Non-pigmented ciliary epithelial cell (primary cell): ENCODE data around the gene MIDN.
"Not testable (repeated sequence)": the region's sequence is repeated elsewhere in the genome, so short reads cannot be mapped to it uniquely, and the experiment has no call there.

Source experiments
- DNase-seq: peaks from one replicate; pipeline ENCODE4 v3.0.0-alpha.2; 2010; ENCODE audit warnings: low read depth

MIDN gene

GRCh38 chr19:1248139-1248785 lies at the start of gene MIDN:
MIDN (plus strand) TSS chr19:1248583; CDS start chr19:1250297, 1,714 bp downstream.
- no peak for DNase-seq

DNA sequence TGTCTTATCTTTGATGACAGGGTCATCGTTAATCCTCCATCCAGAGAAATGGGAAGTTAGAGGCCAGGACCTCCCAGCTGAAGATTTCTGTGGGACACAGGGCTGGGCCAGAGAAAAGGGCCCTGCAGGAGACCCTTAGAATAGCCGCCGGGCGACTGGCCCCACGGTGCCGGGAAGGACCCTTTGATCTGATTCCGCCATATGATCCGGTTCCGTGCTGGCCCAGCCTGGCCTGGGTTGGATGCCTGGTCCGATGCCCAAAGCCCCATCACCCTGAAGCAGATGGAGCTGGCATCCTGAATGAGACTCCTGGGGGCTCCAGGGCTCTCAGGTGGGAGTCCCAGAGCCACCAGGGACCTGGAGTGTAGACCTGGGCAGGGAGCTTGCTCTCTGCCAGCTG lies 48.9 kb upstream of the MIDN start:
- no peak for DNase-seq

DNA sequence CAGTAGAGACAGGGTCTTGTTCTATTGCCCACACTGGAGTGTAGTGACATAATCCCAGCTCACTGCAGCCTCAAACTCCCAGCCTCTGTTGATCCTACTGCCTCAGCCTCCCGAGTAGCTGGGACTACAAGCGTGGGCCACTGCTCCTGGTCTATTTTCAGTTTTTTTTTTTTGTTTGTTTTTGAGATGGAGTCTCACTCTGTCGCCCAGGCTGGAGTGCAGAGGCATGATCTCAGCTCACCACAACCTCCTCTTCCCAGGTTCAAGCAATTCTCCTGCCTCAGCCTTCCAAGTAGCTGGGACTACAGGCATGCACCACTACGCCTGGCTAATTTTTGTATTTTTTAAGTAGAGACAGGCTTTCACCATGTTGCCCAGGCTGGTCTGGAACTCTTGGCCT lies 47.8 kb upstream of the MIDN start:
- not testable (repeated sequence) for DNase-seq

DNA sequence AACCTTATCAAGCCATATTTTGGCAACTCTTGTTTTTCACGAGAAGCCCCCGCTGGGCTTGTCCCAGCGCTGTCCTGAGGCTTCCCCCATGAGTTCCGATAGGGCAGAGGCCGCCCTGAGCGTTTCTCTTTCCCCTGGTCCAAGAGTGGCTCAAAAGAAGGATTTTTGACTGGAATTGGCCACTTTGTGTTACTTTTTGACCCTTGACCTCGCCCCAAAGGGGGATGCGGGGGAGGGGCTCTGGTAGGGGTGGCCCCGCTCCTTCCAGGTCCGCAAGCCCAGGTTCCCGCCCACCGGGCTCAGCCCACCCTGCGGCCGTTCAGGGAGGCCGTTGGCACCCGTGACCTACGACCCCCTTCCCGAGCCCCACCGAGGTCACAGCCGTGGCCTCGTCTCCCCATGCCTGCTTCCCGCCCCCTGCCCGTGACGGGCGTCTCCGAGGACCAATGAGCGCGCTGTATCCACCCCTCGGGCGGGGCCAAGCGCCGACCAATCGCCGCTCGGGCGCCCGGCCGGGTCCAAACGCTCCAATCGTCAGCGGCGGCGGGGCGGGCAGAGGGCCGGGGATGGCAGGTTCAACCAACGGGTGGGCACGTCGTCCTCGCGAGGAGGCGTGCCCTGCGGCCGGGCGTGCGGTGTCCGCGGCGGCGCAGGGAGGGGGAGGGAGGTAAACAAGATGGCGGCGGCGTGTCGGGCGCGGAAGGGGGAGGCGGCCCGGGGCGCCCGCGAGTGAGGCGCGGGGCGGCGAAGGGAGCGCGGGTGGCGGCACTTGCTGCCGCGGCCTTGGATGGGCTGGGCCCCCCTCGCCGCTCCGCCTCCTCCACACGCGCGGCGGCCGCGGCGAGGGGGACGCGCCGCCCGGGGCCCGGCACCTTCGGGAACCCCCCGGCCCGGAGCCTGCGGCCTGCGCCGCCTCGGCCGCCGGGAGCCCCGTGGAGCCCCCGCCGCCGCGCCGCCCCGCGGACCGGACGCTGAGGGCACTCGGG lies 43.0 kb upstream of the MIDN start, which contains the start of gene STK11:
TSS of gene STK11 (plus strand) at position 665 of the 986 bp plus-strand sequence. CDS start 1,136 bp downstream, outside the sequence.
- DNase-seq: peak; percentile 68

DNA sequence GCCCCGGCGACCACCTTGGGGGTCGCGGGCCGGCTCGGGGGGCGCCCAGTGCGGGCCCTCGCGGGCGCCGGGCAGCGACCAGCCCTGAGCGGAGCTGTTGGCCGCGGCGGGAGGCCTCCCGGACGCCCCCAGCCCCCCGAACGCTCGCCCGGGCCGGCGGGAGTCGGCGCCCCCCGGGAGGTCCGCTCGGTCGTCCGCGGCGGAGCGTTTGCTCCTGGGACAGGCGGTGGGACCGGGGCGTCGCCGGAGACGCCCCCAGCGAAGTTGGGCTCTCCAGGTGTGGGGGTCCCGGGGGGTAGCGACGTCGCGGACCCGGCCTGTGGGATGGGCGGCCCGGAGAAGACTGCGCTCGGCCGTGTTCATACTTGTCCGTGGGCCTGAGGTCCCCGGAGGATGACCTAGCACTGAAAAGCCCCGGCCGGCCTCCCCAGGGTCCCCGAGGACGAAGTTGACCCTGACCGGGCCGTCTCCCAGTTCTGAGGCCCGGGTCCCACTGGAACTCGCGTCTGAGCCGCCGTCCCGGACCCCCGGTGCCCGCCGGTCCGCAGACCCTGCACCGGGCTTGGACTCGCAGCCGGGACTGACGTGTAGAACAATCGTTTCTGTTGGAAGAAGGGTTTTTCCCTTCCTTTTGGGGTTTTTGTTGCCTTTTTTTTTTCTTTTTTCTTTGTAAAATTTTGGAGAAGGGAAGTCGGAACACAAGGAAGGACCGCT lies 42.1 kb upstream of the MIDN start:
- DNase-seq: no peak

- DNase-seq: no peak
Measured at GRCh38 chr19:1206864-1207450, 41.4 kb upstream of the MIDN start.

- not testable (repeated sequence) for DNase-seq
Measured at GRCh38 chr19:1208830-1209229, 39.6 kb upstream of the MIDN start.

DNA sequence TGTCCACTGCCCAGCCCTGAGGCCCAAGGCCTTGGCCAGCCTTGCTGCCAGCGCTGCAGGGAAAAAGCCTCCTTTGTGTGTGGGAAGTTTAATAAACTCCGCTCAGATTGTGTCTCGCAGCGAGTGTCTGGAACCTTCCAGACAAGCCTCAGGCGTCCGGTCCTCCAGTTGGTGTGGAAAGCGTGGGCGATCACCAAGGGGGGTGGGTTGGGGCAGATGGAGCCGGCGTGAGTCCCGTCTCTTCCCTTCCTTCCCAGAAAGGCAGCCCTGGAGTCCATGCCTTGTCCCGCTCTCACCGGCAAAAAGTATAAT lies 38.2 kb upstream of the MIDN start:
- no peak for DNase-seq

DNA sequence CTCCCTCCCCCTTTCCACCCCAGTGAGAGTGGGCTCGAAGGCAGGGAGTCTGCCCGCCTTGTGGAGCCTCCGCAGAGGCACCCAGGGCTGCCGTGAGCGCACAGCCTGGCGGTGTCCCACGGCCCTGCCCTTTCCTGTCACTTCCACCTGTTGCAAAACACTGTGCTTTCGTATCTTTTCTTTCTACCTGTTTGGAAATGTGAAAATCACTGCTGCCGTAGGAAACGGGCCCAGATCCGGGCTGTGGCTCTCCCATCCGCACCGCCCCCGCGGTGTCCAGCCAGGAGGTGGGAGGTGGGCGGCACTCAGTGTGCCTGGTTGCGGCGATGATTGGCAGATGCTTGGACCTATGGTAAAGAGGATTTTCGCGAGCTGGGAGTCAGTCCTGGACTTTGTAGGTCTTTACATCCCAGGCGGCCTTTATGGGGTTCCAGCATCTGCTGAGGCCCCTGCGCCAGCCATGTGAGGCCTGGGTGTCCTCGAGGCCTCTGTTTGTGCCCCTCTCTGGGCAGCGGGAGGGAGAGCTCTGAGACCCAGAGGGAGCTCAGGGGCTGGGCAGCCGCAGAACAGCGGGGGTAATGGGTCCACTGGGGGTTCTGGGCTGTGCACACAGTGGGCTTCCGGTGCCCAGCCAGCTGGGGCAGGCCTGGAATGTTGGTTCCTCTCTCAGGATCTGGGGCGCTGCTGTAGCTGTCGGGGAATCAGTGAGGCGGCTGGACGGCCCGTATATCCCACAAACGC lies 36.7 kb upstream of the MIDN start:
- DNase-seq: no peak

- DNase-seq: no peak
Measured at GRCh38 chr19:1213391-1214286, 34.7 kb upstream of the MIDN start.

GRCh38 chr19:1214299-1214861 lies 34.0 kb upstream of the MIDN start:
- DNase-seq: no peak

DNA sequence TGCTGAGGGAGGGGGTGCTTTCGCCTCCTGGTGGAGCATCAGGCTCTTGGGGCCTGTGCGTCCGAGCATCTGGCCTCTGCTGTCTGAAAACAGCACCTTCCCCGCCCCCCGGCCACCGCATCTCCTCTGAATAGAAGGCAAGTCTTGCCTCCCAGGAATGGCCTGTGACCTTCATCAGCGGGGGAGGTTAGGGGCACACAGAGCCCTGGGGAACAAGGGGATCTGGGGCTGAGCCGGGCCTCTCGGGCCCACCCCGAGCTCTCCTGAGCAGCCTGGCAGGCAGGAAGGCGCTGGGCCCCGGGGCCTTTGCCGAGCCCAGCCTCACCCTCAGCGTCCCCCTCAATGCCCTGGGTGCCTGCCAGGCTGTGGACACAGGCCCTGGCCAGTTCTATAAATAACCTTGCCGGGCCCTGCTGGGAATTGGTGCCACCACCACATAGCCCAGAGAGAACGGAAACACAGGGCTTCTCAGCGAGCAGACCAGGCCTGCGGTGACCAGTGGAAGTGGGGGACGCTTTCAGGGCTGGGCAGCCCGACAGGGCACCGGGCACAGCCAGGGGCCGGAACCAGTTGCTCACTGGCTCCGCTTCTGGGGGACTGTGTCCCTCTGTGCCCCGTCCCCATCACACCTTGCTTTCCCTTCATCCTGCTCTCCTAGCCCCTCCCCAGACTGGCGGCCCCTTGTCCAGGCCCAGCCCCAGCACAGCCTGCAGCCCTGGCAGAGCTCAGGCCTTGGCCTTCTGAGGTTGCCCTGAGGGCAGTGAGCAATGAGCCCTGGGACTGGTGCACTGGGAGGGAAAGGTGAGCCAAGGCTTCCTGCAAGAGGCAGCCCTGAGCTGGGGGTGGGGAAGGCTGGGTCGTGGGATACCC lies 33.3 kb upstream of the MIDN start:
- no peak for DNase-seq

- DNase-seq: no peak
Measured at GRCh38 chr19:1216756-1217155, 31.6 kb upstream of the MIDN start.

GRCh38 chr19:1217366-1217765 lies 31.0 kb upstream of the MIDN start:
- no peak for DNase-seq

DNA sequence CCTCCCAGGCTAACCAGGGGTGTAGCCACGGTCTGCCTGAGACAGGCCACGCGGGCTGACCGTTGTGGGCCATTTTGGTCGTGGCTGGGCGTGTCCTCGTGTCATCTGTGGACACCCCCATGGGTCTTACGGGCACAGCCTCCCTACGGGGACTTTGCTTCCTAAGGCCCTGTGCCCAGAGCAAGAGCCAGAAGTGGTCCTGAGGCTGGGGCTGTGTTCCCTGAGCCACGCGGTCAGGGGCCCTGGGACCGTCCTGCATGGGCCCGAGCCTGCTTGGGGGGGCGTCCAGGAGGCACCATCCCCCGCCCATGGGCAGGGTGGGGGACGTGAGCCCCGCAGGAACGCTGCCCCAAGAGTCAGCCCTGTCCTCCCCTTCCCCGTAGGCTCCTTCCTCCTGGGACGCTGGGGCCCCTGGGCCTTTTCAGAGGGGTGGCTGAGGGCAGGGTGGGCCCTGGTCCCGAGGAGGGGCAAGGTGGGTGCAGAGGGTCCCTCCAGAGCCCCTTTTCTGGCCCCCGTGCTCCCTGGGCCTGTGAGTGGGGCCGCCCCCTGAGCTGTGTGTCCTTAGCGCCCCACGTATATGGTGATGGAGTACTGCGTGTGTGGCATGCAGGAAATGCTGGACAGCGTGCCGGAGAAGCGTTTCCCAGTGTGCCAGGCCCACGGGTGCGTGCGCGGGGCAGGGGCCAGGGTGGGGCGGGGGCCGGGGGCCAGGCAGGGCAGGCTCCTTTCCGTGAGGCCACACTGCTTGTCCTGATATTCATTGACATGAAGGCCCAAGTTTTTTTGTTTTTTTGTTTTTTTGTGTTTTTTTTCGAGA lies 29.4 kb upstream of the MIDN start:
- no peak for DNase-seq

GRCh38 chr19:1219786-1220476 lies 28.5 kb upstream of the MIDN start:
- no peak for DNase-seq

GRCh38 chr19:1220477-1220930 lies 27.9 kb upstream of the MIDN start:
- DNase-seq: no peak
